Epidermal melanocyte (primary cell): ENCODE data around the gene GJC1.

ENCODE experiments used
- DNase-seq: peaks from one replicate; pipeline ENCODE4 v3.0.0; 2011; ENCODE audit warnings: low spot score; ENCODE audit not compliant: insufficient read length

The GJC1 gene

DNA sequence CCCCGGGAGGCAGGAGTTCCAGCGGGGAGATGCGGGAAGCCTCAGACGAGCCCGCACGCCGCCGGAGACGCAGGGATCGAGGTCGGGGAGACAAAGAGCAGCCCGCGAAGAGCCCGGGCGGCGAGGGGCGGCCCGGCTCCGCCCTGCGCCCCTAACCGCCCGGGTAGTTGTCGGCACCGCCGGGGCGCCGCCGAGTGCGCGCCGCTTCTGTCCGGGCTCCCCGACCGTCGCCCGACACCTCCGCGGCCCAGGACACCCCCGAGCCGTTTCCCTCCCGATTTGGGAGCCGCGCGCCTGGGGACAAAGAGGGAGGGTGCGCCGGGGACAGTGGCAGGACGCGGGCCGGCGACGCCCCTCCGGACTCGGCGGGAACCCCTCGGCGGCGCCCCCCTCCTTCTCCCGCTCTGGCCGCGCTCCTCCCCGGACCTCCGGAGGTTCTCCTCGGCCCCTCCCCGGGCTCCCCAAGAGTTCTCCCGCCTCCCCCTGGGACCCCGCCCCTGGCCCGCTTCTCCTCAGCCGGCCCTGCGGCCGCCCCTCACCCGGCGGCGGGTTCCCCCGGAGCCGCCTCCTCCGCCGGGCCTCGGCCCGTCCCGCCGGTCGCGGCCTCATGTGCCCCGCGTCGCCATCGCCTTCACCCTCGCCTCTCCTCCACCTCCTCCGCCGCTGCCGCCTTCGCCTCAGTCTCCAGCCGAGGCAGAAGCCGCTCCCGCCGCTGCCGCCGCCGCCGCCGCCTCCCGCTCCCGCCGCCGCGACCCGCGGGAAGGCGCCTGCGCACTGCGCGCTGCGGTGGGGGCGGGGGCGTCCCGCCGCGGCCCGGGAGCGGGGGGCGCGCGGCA is at the start of gene GJC1:
GJC1 (minus strand) TSS at position 765 of the 836 bp plus-strand sequence. CDS start 24,470 bp downstream, outside the sequence.
- DNase-seq: no peak

GRCh38 chr17:44879376-44879775 is 49.3 kb upstream of the GJC1 start:
- DNase-seq: no peak

DNA sequence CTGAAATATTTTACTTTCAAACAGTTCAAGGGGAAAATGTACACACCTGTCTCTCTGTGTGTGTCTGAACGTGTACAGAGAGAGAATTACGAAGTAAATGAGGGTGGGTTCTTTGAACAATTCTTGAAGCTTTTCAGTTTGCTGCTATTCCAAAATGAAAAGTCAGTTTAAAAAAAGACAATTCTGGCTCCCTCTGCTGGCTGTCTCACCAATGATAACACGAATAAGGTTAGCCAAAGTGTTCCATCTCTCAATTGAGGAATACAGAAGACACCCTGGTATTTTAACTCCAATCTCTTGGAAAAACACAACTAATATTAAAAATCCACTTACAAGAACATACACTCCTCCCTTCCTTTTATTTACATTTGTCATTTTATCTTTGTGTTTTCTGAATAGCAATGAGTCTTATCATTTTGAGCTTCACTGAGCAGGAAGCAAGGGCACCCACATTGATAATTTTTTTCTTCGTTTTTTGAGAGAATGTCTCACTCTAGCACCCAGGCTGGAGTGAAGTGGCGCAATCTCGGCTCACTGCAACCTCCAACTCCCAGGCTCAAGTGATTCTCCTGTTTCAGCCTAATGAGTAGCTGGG is 48.6 kb upstream of the GJC1 start:
- peak; percentile 55 for DNase-seq

DNA sequence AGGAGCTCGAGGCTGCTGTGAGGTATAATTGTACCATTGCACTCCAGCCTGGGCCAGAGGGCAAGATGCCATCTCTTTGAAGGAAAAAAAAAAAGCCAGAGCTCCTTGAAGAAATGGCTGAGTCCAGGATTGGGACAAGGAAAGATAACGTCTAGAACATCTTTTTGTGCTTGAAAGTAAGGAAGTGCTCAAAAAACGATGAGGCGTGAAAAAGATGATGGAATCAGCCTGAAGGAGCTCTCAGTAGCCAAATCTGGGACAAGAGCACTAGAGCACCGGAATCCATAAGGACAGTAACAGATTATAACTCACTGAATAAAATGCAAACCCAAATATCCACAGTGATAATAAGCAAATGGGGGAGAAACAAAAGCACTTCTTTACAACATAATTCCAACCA is 47.0 kb upstream of the GJC1 start:
- no peak for DNase-seq

GRCh38 chr17:44875761-44876160 is 45.7 kb upstream of the GJC1 start:
- DNase-seq: no peak

GRCh38 chr17:44872131-44872768 is 42.2 kb upstream of the GJC1 start:
- no peak for DNase-seq

- DNase-seq: no peak
Observed at GRCh38 chr17:44871556-44871955, 41.5 kb upstream of the GJC1 start.

DNA sequence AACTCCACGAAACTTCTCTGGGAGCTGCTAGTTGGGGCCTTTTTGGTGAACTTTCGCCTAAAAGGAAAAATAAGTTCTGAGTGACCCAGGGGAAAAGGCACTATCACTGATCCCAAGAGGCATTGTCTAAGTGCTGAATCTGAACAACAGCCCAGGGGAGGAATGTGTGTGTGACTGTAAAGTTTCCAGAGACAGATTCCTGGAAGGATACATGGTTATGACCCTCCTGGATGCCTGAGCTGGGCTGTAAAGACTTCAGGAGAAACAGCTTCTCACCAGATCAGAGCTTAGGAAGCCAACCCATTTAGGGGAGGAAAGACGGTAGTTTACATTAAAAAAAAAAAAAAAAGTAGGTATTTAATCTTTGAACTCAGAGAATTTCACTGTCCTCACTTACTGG is 37.8 kb upstream of the GJC1 start:
- no peak for DNase-seq

DNA sequence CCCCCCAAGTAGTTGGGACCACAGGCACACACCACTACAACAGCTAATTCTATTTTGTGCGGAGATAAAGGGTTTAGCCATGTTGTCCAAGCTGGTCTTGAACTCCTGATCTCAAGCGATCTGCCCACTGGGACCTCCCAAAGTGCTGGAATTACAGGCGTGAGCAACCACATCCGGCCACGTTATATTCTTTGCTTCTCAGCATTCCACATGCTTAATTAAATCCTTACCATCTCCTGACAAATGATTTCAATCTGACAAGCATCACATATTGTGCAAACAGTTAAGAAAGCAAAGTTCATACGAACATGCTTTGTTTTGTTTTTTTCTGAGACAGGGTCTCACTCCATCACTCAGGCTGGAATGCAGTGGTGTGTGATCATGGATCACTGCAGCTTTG is 35.8 kb upstream of the GJC1 start:
- DNase-seq: no peak

GRCh38 chr17:44865231-44865660 is 35.2 kb upstream of the GJC1 start:
- DNase-seq: peak; percentile 84

DNA sequence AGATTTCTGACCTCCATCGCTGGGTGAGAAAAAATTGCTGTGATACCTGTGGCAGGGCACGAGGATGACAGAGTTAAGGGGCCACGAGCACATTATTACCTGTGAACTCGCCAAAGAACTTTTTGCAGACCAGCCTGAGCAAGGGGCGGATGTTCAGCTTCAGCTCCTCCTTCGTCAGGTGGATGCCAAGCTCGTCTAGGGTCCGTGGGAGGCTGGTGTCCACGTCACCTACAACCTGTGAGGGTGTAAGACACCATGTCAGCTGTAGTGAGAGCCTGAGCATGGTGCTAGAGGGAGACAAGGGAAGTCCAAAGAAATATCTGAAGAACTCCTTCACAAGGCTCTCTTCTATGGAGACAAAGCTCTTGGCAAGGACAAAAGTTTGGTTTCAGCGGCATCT is 34.7 kb upstream of the GJC1 start:
- no peak for DNase-seq

DNA sequence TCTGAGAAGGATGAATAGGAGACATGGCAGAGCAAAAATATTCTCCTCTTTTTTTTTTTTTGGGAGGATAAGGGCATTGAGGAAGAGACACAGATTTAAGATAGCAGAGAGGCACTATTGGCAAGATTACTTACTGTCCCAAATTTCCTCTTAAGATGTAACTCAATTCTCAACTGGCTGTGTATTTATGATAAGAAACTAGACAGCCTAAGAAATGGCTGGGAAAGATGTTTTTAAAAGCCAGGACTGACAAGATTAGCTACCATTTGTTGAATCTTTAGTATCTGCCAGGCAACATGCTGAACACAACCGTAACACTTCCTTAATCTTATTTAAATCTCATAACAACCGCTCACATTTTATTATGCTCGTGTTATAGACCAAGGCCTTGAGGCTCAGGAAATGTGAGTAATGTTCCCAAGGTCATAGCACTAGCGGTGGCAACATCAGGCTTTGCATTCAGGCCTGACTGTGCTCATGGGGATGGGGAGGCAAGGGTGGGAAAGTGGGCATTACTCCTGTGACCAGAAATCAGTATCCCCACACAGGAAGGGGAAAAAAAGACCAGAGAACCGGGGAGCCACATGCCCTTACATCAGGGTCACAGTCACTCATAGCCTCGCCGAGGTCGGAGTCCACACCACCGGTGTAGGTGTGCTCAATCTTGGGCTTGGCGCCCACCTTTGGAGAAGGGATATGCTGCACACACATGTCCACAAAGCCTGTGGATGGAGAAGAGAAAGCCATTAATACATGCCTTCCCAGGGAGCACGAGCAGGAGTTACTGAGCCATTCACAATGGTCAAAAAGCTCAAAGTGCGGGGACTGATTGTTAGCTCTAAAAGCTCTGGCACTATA is 33.2 kb upstream of the GJC1 start:
- no peak for DNase-seq

GRCh38 chr17:44862278-44862914 is 32.3 kb upstream of the GJC1 start:
- no peak for DNase-seq

- no peak for DNase-seq
Observed at GRCh38 chr17:44859701-44860100, 29.6 kb upstream of the GJC1 start.

- no peak for DNase-seq
Observed at GRCh38 chr17:44854192-44854591, 24.1 kb upstream of the GJC1 start.

DNA sequence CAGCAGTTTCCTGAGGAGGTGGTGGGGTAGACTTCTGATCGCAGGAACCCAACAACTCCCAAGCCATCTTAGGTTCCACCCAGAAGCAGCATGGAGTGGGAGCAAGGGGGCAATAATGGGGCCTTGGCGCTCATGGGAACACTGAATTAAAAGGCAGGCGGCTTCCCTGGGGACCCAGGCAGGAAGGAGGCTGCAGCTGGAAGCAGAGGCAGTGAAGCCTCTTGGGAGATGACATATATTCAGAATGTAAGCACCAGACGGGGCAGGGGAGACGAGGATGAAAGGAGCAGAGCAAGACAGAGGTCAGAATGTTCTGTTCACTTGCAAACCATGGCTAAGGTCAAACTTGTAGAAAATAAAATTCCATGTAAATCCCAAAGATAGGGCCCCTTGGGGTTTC is 20.5 kb upstream of the GJC1 start:
- DNase-seq: no peak

DNA sequence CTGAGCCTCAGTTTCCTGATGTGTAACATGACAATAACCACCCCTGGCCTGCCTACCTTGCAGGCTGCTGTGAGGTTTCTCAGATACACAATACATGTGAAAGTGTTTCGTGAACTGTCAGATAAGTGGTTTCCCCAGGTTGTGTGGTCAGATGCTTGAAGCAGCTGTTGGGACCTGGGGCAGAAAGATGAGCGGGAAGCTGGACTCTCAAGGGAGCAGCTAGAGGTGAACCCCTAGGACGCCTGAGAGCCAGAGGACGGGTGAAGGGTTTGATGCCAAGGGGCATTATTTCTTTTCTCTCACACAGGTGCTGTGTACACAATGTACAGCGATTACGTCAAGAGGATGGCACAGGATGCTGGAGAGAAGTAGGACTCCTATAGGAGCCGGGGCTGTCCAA is 19.9 kb upstream of the GJC1 start:
- no peak for DNase-seq

GRCh38 chr17:44848961-44849489 is 18.9 kb upstream of the GJC1 start:
- no peak for DNase-seq

- DNase-seq: no peak
Observed at GRCh38 chr17:44848257-44848795, 18.2 kb upstream of the GJC1 start.

GRCh38 chr17:44847586-44847985 is 17.5 kb upstream of the GJC1 start, which contains the start of gene HIGD1B:
HIGD1B (plus strand) TSS chr17:44847883; CDS start chr17:44848153, 270 bp downstream.
- no peak for DNase-seq
